HepG2 (cell line): ENCODE measurements around the gene ZBTB7C.

ENCODE experiments used
- HCFC1 ChIP-seq: fragments of 150-350 bp; IDR thresholded peaks from 2 replicates; pipeline ENCODE4 v1.6.1; 2014; ENCODE audit warnings: low read depth, low read length
- NCOA2 ChIP-seq: sonication (generic); formaldehyde crosslinking; IDR thresholded peaks from 2 replicates; pipeline ENCODE4 v1.8.0; 2022; ENCODE audit warnings: inconsistent platforms
- POLR2AphosphoS5 ChIP-seq: IDR thresholded peaks from 2 replicates; pipeline ENCODE4 v1.6.1; 2012; ENCODE audit warnings: low read depth, low read length
- YY1 ChIP-seq: IDR thresholded peaks from 2 replicates; pipeline ENCODE4 v1.6.1; 2011; ENCODE audit warnings: low read length, low read depth, moderate library complexity, mild to moderate bottlenecking; ENCODE audit not compliant: insufficient read depth, insufficient replicate concordance
- ZFP82 ChIP-seq: sonication (generic); formaldehyde crosslinking; IDR thresholded peaks from 2 replicates; pipeline ENCODE4 v1.5.1; 2020; ENCODE audit warnings: mild to moderate bottlenecking, missing genetic modification reagents, borderline replicate concordance
- ZNF354B ChIP-seq: sonication (generic); formaldehyde crosslinking; IDR thresholded peaks from 2 replicates; pipeline ENCODE4 v1.8.0; 2022; ENCODE audit warnings: mild to moderate bottlenecking, missing genetic modification reagents
- ZNF670 ChIP-seq: sonication (generic); formaldehyde crosslinking; IDR thresholded peaks from 2 replicates; pipeline ENCODE4 v1.8.0; 2022; ENCODE audit warnings: mild to moderate bottlenecking, missing genetic modification reagents, borderline replicate concordance
- ZNF7 ChIP-seq: IDR thresholded peaks from 2 replicates; pipeline ENCODE4 v1.6.1; 2016; ENCODE audit warnings: missing biosample characterization, missing genetic modification reagents
- ZNF883 ChIP-seq: sonication (generic); formaldehyde crosslinking; IDR thresholded peaks from 2 replicates; pipeline ENCODE4 v1.5.1; 2020; ENCODE audit warnings: mild to moderate bottlenecking, missing genetic modification reagents; ENCODE audit errors: not compliant biosample characterization
- TF ChIP-seq, protein P1 (sequence below), 2 experiments: IDR thresholded peaks; 2 replicates each; pipeline ENCODE4 v1.6.1; 2011 to 2012; ENCODE audit warnings: low read length in 2 of 2, borderline replicate concordance in 1 of 2, low read depth in 1 of 2, mild to moderate bottlenecking in 1 of 2, moderate library complexity in 1 of 2
- TF ChIP-seq, protein P2 (sequence below): sonication (generic); formaldehyde crosslinking; conservative IDR thresholded peaks from 2 replicates; pipeline ENCODE4 v1.4.0; 2020; ENCODE audit warnings: missing genetic modification reagents
- TF ChIP-seq, protein P3 (sequence below): sonication (generic); formaldehyde crosslinking; IDR thresholded peaks from 2 replicates; pipeline ENCODE4 v1.9.0; 2021; ENCODE audit warnings: missing genetic modification reagents, borderline replicate concordance
- TF ChIP-seq, protein P4 (sequence below): IDR thresholded peaks from 2 replicates; pipeline ENCODE4 v1.6.1; 2012; ENCODE audit warnings: inconsistent platforms
- TF ChIP-seq, protein P5 (sequence below): sonication (generic); formaldehyde crosslinking; IDR thresholded peaks from 2 replicates; pipeline ENCODE4 v1.5.0; 2020; ENCODE audit warnings: mild to moderate bottlenecking, missing genetic modification reagents, moderate library complexity

DNA sequence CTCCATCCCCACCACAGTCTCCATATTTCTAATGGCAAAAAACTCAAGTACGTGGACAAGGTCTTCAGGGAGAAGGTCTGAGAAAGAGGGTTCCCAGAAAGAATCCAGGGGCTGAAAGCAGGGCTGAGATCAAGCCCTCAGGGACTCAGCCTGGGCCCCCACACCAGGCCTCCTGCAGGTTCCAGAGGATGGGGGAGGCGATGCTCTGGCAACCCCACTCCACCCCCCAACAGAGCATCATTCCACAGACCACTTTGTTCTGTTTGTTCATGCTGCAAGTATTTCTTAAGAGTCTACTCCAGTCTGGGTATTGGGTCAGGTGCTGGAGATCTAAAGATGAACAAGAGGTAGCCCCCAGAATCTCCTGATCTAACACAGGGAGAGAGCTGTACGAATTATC, 32.2 kb downstream of the ZBTB7C start:
- TF ChIP-seq, protein P1, sequence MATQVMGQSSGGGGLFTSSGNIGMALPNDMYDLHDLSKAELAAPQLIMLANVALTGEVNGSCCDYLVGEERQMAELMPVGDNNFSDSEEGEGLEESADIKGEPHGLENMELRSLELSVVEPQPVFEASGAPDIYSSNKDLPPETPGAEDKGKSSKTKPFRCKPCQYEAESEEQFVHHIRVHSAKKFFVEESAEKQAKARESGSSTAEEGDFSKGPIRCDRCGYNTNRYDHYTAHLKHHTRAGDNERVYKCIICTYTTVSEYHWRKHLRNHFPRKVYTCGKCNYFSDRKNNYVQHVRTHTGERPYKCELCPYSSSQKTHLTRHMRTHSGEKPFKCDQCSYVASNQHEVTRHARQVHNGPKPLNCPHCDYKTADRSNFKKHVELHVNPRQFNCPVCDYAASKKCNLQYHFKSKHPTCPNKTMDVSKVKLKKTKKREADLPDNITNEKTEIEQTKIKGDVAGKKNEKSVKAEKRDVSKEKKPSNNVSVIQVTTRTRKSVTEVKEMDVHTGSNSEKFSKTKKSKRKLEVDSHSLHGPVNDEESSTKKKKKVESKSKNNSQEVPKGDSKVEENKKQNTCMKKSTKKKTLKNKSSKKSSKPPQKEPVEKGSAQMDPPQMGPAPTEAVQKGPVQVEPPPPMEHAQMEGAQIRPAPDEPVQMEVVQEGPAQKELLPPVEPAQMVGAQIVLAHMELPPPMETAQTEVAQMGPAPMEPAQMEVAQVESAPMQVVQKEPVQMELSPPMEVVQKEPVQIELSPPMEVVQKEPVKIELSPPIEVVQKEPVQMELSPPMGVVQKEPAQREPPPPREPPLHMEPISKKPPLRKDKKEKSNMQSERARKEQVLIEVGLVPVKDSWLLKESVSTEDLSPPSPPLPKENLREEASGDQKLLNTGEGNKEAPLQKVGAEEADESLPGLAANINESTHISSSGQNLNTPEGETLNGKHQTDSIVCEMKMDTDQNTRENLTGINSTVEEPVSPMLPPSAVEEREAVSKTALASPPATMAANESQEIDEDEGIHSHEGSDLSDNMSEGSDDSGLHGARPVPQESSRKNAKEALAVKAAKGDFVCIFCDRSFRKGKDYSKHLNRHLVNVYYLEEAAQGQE (IDR thresholded peaks at IDR 0.05; ENCODE audit: borderline replicate concordance in 1 of 2, low read depth in 1 of 2, low read length in 2 of 2) = no peak
- no peak for TF ChIP-seq ZNF354B (CRISPR knock-in tag)
- no peak for TF ChIP-seq YY1
- no peak for TF ChIP-seq ZFP82 (CRISPR knock-in tag)
- TF ChIP-seq ZNF670 = no peak
- TF ChIP-seq, protein P2, sequence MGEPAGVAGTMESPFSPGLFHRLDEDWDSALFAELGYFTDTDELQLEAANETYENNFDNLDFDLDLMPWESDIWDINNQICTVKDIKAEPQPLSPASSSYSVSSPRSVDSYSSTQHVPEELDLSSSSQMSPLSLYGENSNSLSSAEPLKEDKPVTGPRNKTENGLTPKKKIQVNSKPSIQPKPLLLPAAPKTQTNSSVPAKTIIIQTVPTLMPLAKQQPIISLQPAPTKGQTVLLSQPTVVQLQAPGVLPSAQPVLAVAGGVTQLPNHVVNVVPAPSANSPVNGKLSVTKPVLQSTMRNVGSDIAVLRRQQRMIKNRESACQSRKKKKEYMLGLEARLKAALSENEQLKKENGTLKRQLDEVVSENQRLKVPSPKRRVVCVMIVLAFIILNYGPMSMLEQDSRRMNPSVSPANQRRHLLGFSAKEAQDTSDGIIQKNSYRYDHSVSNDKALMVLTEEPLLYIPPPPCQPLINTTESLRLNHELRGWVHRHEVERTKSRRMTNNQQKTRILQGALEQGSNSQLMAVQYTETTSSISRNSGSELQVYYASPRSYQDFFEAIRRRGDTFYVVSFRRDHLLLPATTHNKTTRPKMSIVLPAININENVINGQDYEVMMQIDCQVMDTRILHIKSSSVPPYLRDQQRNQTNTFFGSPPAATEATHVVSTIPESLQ = no peak
- TF ChIP-seq, protein P3, sequence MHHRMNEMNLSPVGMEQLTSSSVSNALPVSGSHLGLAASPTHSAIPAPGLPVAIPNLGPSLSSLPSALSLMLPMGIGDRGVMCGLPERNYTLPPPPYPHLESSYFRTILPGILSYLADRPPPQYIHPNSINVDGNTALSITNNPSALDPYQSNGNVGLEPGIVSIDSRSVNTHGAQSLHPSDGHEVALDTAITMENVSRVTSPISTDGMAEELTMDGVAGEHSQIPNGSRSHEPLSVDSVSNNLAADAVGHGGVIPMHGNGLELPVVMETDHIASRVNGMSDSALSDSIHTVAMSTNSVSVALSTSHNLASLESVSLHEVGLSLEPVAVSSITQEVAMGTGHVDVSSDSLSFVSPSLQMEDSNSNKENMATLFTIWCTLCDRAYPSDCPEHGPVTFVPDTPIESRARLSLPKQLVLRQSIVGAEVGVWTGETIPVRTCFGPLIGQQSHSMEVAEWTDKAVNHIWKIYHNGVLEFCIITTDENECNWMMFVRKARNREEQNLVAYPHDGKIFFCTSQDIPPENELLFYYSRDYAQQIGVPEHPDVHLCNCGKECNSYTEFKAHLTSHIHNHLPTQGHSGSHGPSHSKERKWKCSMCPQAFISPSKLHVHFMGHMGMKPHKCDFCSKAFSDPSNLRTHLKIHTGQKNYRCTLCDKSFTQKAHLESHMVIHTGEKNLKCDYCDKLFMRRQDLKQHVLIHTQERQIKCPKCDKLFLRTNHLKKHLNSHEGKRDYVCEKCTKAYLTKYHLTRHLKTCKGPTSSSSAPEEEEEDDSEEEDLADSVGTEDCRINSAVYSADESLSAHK (CRISPR knock-in tag) = no peak
- TF ChIP-seq POLR2AphosphoS5 = no peak
- TF ChIP-seq, protein P4, sequence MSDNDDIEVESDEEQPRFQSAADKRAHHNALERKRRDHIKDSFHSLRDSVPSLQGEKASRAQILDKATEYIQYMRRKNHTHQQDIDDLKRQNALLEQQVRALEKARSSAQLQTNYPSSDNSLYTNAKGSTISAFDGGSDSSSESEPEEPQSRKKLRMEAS = no peak
- TF ChIP-seq, protein P5, sequence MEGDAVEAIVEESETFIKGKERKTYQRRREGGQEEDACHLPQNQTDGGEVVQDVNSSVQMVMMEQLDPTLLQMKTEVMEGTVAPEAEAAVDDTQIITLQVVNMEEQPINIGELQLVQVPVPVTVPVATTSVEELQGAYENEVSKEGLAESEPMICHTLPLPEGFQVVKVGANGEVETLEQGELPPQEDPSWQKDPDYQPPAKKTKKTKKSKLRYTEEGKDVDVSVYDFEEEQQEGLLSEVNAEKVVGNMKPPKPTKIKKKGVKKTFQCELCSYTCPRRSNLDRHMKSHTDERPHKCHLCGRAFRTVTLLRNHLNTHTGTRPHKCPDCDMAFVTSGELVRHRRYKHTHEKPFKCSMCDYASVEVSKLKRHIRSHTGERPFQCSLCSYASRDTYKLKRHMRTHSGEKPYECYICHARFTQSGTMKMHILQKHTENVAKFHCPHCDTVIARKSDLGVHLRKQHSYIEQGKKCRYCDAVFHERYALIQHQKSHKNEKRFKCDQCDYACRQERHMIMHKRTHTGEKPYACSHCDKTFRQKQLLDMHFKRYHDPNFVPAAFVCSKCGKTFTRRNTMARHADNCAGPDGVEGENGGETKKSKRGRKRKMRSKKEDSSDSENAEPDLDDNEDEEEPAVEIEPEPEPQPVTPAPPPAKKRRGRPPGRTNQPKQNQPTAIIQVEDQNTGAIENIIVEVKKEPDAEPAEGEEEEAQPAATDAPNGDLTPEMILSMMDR (CRISPR knock-in tag) = no peak
- no peak for TF ChIP-seq HCFC1
- TF ChIP-seq ZNF883 (CRISPR knock-in tag) = no peak
- no peak for TF ChIP-seq ZNF7
- no peak for TF ChIP-seq NCOA2 (CRISPR knock-in tag)
